Glutamatergic neuron (in vitro differentiated cells): Measurements from ENCODE around the gene OR9I1. TPM values are rescaled to one million over a fixed set of nuclear protein-coding genes. Genes with fewer than 3 reads are reported as not detected.

ENCODE experiments used
- DNase-seq: peaks from one replicate; pipeline ENCODE4 v3.0.0; 2022
- H3K27ac Mint-ChIP-seq: one replicate; pipeline ENCODE4 v1.8.0; 2020; ENCODE audit warnings: mild to moderate bottlenecking, mixed read lengths, inconsistent platforms; ENCODE audit not compliant: unreplicated experiment
- H3K27me3 Mint-ChIP-seq: one replicate; pipeline ENCODE4 v1.8.0; 2020; ENCODE audit warnings: mild to moderate bottlenecking, moderate library complexity, mixed read lengths, inconsistent platforms; ENCODE audit not compliant: unreplicated experiment
- H3K36me3 Mint-ChIP-seq: one replicate; pipeline ENCODE4 v1.8.0; 2020; ENCODE audit warnings: mild to moderate bottlenecking, mixed read lengths, inconsistent platforms; ENCODE audit not compliant: unreplicated experiment
- H3K4me1 Mint-ChIP-seq: one replicate; pipeline ENCODE4 v1.8.0; 2020; ENCODE audit warnings: mild to moderate bottlenecking, low read depth, mixed read lengths, inconsistent platforms; ENCODE audit not compliant: unreplicated experiment
- H3K4me3 Mint-ChIP-seq: one replicate; pipeline ENCODE4 v1.8.0; 2020; ENCODE audit warnings: mild to moderate bottlenecking, mixed read lengths, inconsistent platforms; ENCODE audit not compliant: unreplicated experiment
- H3K9me3 Mint-ChIP-seq: one replicate; pipeline ENCODE4 v1.8.0; 2020; ENCODE audit warnings: mild to moderate bottlenecking, moderate library complexity, mixed read lengths, inconsistent platforms; ENCODE audit not compliant: unreplicated experiment
- total RNA-seq: library from RNA; stranded (reverse); fragmentation: NEBNext Ultra II Directional; extraction: Animal tissue kit (Norgen Biotek cat#: 25700); gene quantifications from one replicate; pipeline ENCODE4 v1.2.1, GENCODE V29; 2021; ENCODE audit not compliant: unreplicated experiment
- TF ChIP-seq, protein P1 (sequence below): fragments of 200-600 bp; sonication (generic); IDR thresholded peaks from one replicate; pipeline ENCODE4 v1.5.0; 2021; ENCODE audit not compliant: partially characterized antibody, unreplicated experiment

OR9I1 gene
- total RNA-seq, 1 donor from 2014 or later: not detected

DNA sequence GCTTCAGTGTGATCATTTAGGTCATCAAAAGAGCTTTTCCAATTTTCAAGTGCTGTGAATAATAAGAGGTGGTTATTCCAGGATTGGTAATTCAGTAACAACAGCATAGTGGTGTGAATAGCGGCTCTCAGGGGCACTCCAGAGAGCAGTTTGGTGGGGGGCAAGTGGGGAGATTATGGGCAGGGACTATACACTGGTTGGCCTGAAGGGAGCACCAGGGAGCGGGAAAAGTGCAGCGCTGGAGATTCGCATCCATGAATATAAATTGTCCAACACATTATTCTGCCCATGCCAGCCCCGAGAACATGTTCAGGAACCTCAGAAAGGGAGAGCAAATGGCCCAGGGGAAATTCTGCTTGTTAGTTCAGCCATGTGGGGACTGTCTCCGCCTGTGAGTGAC, 56.7 kb downstream of the OR9I1 start:
- no peak for DNase-seq

GRCh38 chr11:58067685-58068084, 57.6 kb downstream of the OR9I1 start:
- Mint-ChIP-seq H3K27me3 (no peaks in the 10 kb centered on the region), H3K27ac (no peak overlapping the region), H3K36me3 (no peaks in the 10 kb centered on the region), H3K9me3 (no peaks in the 10 kb centered on the region), H3K4me1 (no peaks in the 10 kb centered on the region), H3K4me3 (no peak overlapping the region)
- TF ChIP-seq, protein P1, sequence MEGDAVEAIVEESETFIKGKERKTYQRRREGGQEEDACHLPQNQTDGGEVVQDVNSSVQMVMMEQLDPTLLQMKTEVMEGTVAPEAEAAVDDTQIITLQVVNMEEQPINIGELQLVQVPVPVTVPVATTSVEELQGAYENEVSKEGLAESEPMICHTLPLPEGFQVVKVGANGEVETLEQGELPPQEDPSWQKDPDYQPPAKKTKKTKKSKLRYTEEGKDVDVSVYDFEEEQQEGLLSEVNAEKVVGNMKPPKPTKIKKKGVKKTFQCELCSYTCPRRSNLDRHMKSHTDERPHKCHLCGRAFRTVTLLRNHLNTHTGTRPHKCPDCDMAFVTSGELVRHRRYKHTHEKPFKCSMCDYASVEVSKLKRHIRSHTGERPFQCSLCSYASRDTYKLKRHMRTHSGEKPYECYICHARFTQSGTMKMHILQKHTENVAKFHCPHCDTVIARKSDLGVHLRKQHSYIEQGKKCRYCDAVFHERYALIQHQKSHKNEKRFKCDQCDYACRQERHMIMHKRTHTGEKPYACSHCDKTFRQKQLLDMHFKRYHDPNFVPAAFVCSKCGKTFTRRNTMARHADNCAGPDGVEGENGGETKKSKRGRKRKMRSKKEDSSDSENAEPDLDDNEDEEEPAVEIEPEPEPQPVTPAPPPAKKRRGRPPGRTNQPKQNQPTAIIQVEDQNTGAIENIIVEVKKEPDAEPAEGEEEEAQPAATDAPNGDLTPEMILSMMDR: no peak
- DNase-seq: no peak

More for the DNA sequence above, 56.7 kb downstream of the OR9I1 start:
- H3K27ac Mint-ChIP-seq: no peak overlapping the region
- H3K9me3 Mint-ChIP-seq: no peaks in the 10 kb centered on the region
- H3K4me1 Mint-ChIP-seq: no peaks in the 10 kb centered on the region
- TF ChIP-seq, protein P1: no peak
- no peaks in the 10 kb centered on the region for H3K36me3 Mint-ChIP-seq
- no peaks in the 10 kb centered on the region for H3K27me3 Mint-ChIP-seq
- H3K4me3 Mint-ChIP-seq: no peak overlapping the region

Other genes with a start within 250 kb of the OR9I1 start
- gene OR9Q1, start 101.6 kb downstream of the OR9I1 start, total RNA-seq: not detected
- gene OR6Q1, start 94.6 kb downstream of the OR9I1 start, total RNA-seq: not detected
- gene OR9Q2, start 63.5 kb upstream of the OR9I1 start, total RNA-seq: not detected
- gene OR1S2, start 78.6 kb upstream of the OR9I1 start, total RNA-seq: not detected
- not detected for gene OR1S1, start 87.2 kb upstream of the OR9I1 start, total RNA-seq
- not detected for gene OR10Q1, start 103.4 kb upstream of the OR9I1 start, total RNA-seq
- gene OR10W1, start 142.7 kb upstream of the OR9I1 start, total RNA-seq: not detected
- gene OR5B17, start 233.5 kb upstream of the OR9I1 start, total RNA-seq: not detected